Naive thymus-derived CD4-positive, alpha-beta T cell (primary cell): Measurements from ENCODE around the gene EDA. TPM values are rescaled to one million over a fixed set of nuclear protein-coding genes. Genes with fewer than 3 reads are reported as not detected.

Experiments
- ATAC-seq: fragments of 150-1000 bp; cut with Tn5 transposase; 2 replicates; pipeline ENCODE4 v1.10.0; 2021; ENCODE audit warnings: mild to moderate bottlenecking, moderate library complexity
- CTCF ChIA-PET: fragments of 350-600 bp; sonication (Branson Sonifier 250); formaldehyde crosslinking; loops from one replicate; lab custom pipeline; 2021; ENCODE audit warnings: antibody characterized with exemption; lab: Charles Lee
- POLR2A ChIA-PET: fragments of 350-600 bp; sonication (Branson Sonifier 250); formaldehyde crosslinking; loops from one replicate; lab custom pipeline; 2021; ENCODE audit warnings: antibody characterized with exemption, inconsistent platforms; lab: Charles Lee
- DNase-seq, 9 donors: peaks; one replicate each; pipeline versions ENCODE4 v3.0.0 to v3.0.0-alpha.2; 2020 to 2022; ENCODE audit warnings: mixed read lengths in 1 of 9
- H3K27ac ChIP-seq: one replicate; pipeline ENCODE4 v1.7.0; 2013; ENCODE audit warnings: mild to moderate bottlenecking, low read depth, low read length, moderate library complexity
- H3K27me3 ChIP-seq, 2 donors: one replicate each; pipeline ENCODE4 v1.7.0; 2013; ENCODE audit warnings: low read length in 2 of 2, mild to moderate bottlenecking in 2 of 2, moderate library complexity in 2 of 2; ENCODE audit not compliant: control insufficient read depth in 2 of 2, insufficient read depth in 2 of 2
- H3K36me3 ChIP-seq, 3 experiments: 1 replicate in 2 of 3; 2 replicates in 1 of 3; pipeline ENCODE4 v1.7.0; 2013; ENCODE audit warnings: low read length in 3 of 3, mild to moderate bottlenecking in 3 of 3, moderate library complexity in 1 of 3; ENCODE audit not compliant: insufficient read depth in 3 of 3, control insufficient read depth in 2 of 3
- H3K4me1 ChIP-seq, 2 donors: one replicate each; pipeline ENCODE4 v1.7.0; 2013; ENCODE audit warnings: low read length in 2 of 2, mild to moderate bottlenecking in 2 of 2, moderate library complexity in 1 of 2; ENCODE audit not compliant: control insufficient read depth in 2 of 2, insufficient read depth in 2 of 2
- H3K4me3 ChIP-seq: 2 replicates; pipeline ENCODE4 v1.7.0; 2013; ENCODE audit warnings: mild to moderate bottlenecking, low read length
- H3K9me3 ChIP-seq, 3 experiments: 1 replicate in 2 of 3; 2 replicates in 1 of 3; pipeline ENCODE4 v1.7.0; 2013; ENCODE audit warnings: low read length in 3 of 3; ENCODE audit not compliant: control insufficient read depth in 2 of 3
- H3K27ac Mint-ChIP-seq, 9 donors: one replicate each; pipeline ENCODE4 v1.8.0; 2020 to 2022; ENCODE audit warnings: mixed read lengths in 9 of 9, mild to moderate bottlenecking in 8 of 9, moderate library complexity in 5 of 9, inconsistent platforms in 2 of 9
- H3K27me3 Mint-ChIP-seq, 5 donors: one replicate each; pipeline ENCODE4 v1.8.0; 2021 to 2022; ENCODE audit warnings: mixed read lengths in 5 of 5, mild to moderate bottlenecking in 1 of 5
- H3K36me3 Mint-ChIP-seq, 5 donors: one replicate each; pipeline ENCODE4 v1.8.0; 2020 to 2022; ENCODE audit warnings: mixed read lengths in 5 of 5, mild to moderate bottlenecking in 3 of 5, inconsistent platforms in 1 of 5
- H3K4me1 Mint-ChIP-seq, 7 donors: one replicate each; pipeline ENCODE4 v1.8.0; 2020 to 2022; ENCODE audit warnings: mixed read lengths in 7 of 7, mild to moderate bottlenecking in 3 of 7, inconsistent platforms in 1 of 7
- H3K4me3 Mint-ChIP-seq, 10 donors: one replicate each; pipeline ENCODE4 v1.8.0; 2020 to 2022; ENCODE audit warnings: mild to moderate bottlenecking in 10 of 10, mixed read lengths in 10 of 10, moderate library complexity in 6 of 10, inconsistent platforms in 2 of 10
- H3K9me3 Mint-ChIP-seq, 11 donors: one replicate each; pipeline ENCODE4 v1.8.0; 2020 to 2022; ENCODE audit warnings: mixed read lengths in 11 of 11, mild to moderate bottlenecking in 4 of 11, inconsistent platforms in 1 of 11, moderate library complexity in 1 of 11
- intact Hi-C, 2 donors: fragments of 100-400 bp; cut with micrococcal nuclease; formaldehyde crosslinking; loops; one replicate each; pipeline ENCODE4 v1.15.1; 2023
- polyA plus RNA-seq, 2 donors: library from polyadenylated mRNA; unstranded; fragments of 300-500 nt; fragmentation: Illumina TruSeq; gene quantifications; one replicate each; pipeline ENCODE4 v1.2.3, GENCODE V29; 2021
- total RNA-seq, 6 experiments: library from RNA in 5 of 6; stranded (reverse) in 5 of 6; gene quantifications; 1 replicate in 5 of 6; 2 replicates in 1 of 6; pipeline ENCODE4 v1.2.3 and lab custom pipeline; 2021 to 2026

The EDA gene
- total and polyA plus RNA-seq, 7 experiments from 2014 or later: 1.1 to 14.3 (median 2.7) TPM

GRCh38 chrX:70009049-70009448 is 393.1 kb downstream of the EDA start:
- no peaks in the 10 kb centered on the region for H3K27me3 Mint-ChIP-seq
- H3K36me3 Mint-ChIP-seq: peaks cover 0 to 3% (median 0%) of the 10 kb centered on the region in 5 donors
- POLR2A ChIA-PET: no interaction called here
- peaks cover 0 to 9% (median 0%) of the 10 kb centered on the region in 11 donors for H3K9me3 Mint-ChIP-seq
- no peak for ATAC-seq
- no peaks in the 10 kb centered on the region for H3K27me3 ChIP-seq
- no peak overlapping the region for H3K4me3 ChIP-seq
- H3K27ac ChIP-seq: no peak overlapping the region
- peaks cover 0 to 5% (median 0%) of the 10 kb centered on the region in 7 donors for H3K4me1 Mint-ChIP-seq
- intact Hi-C loops: no loop called here
- CTCF ChIA-PET: no interaction called here
- peak overlapping the region in 1 of 9 donors; percentile 38 for H3K27ac Mint-ChIP-seq
- no peaks in the 10 kb centered on the region for H3K9me3 ChIP-seq
- no peak overlapping the region for H3K4me3 Mint-ChIP-seq
- H3K4me1 ChIP-seq: no peaks in the 10 kb centered on the region
- no peak for DNase-seq
- H3K36me3 ChIP-seq: no peaks in the 10 kb centered on the region

DNA sequence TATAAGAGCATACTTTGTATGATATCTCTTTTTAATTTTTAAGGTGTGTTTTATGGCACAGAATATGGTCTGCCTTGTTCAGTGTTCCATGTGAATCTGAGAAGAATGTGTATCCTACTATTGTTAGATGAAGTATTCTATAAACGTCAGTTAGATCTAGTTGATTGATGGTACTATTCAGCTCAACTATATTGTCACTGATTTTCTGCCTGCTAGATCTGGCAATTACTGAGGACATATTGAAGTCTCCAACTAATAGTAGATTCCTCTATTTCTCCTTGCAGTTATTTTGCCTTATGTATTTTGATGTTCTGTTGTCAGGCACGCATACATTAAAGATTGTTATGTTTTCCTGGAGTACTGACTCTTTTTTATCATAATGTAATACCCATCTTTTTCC is 394.1 kb downstream of the EDA start:
- Mint-ChIP-seq H3K27me3 (peaks cover 0 to 2% (median 0%) of the 10 kb centered on the region in 5 donors), H3K27ac (no peak overlapping the region), H3K36me3 (peaks cover 0 to 3% (median 0%) of the 10 kb centered on the region in 5 donors), H3K4me1 (peaks cover 0 to 7% (median 2%) of the 10 kb centered on the region in 7 donors), H3K9me3 (peaks cover 0 to 9% (median 0%) of the 10 kb centered on the region in 11 donors), H3K4me3 (no peak overlapping the region)
- intact Hi-C loops: no loop called here
- Histone ChIP-seq H3K27ac (no peak overlapping the region), H3K9me3 (no peaks in the 10 kb centered on the region), H3K36me3 (no peaks in the 10 kb centered on the region), H3K4me1 (no peaks in the 10 kb centered on the region), H3K27me3 (no peaks in the 10 kb centered on the region), H3K4me3 (no peak overlapping the region)
- CTCF ChIA-PET: no interaction called here
- POLR2A ChIA-PET: no interaction called here
- DNase-seq (no peak), ATAC-seq (no peak)

- Histone ChIP-seq H3K27ac (no peak overlapping the region), H3K27me3 (no peaks in the 10 kb centered on the region), H3K36me3 (no peaks in the 10 kb centered on the region), H3K9me3 (no peaks in the 10 kb centered on the region), H3K4me1 (no peaks in the 10 kb centered on the region), H3K4me3 (no peak overlapping the region)
- intact Hi-C loops: no loop called here
- Mint-ChIP-seq H3K27ac (no peak overlapping the region), H3K4me1 (peaks cover 7 to 30% (median 24%) of the 10 kb centered on the region in 7 donors), H3K9me3 (peaks cover 0 to 2% (median 0%) of the 10 kb centered on the region in 11 donors), H3K27me3 (peaks cover 0 to 2% (median 0%) of the 10 kb centered on the region in 5 donors), H3K4me3 (no peak overlapping the region), H3K36me3 (peaks cover 0 to 5% (median 0%) of the 10 kb centered on the region in 5 donors)
- no peak for DNase-seq
- ATAC-seq: no peak
- POLR2A ChIA-PET: no interaction called here
- CTCF ChIA-PET: no interaction called here
These were observed 396.8 kb downstream of the EDA start for GRCh38 chrX:70012756-70013155.

DNA sequence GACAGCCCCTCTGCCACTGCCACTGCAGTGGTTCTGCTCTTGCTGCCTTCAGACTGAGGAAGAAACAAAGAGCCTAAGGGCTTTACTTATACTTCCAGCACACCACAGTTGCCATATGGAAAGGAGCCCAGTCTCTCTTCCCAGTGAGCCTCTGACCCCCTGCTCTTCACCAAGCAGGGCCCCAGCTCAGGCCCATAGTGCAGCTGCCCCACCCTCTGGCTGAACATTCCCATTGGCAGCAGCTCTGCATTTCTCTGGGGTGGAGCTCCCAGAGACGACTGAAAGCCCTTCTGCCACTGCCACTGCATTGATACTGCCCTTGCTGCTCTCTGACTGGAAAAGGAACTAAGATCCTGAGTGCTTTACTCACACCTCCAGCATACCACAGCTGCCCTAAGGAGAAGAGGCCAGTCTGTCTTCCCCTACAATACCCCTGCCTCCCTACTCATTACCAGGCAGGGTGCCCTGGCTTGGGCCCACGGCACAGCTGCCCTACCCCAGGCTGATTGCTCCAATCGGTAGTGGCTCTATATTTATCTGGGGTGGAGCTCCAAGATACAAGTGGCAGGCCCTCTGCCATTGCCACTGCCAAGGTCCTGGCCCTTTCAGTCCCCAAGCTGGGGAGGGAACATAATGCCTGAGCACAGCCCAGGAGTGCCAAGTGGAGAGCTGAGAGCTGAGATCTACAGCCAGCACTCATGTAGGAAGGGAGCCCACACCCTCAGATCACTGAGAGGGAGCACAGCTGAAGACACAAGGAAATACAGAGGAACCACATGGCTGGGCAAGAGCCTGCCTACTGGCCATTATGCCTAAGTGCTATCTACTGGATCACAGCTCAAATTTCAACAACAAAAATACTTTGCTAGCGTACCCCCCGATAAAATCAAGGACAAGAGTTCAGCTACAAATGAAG is 397.8 kb downstream of the EDA start:
- H3K9me3 ChIP-seq: no peaks in the 10 kb centered on the region
- no peaks in the 10 kb centered on the region for H3K27me3 ChIP-seq
- Mint-ChIP-seq H3K27ac (peak overlapping the region in 3 of 9 donors; percentile 14 to 95 (median 57)), H3K27me3 (peaks cover 0 to 2% (median 0%) of the 10 kb centered on the region in 5 donors), H3K4me1 (peaks cover 7 to 33% (median 24%) of the 10 kb centered on the region in 7 donors), H3K4me3 (peak overlapping the region in 1 of 10 donors; percentile 2), H3K36me3 (peaks cover 0 to 4% (median 0%) of the 10 kb centered on the region in 5 donors), H3K9me3 (peaks cover 0 to 2% (median 0%) of the 10 kb centered on the region in 11 donors)
- H3K4me1 ChIP-seq: no peaks in the 10 kb centered on the region
- intact Hi-C loops: loop anchor here in 1 of 2 donors (2.0 kb wide), 1 partner anchor 15 kb away; no protein-coding TSS in a partner anchor
- H3K27ac ChIP-seq: no peak overlapping the region
- H3K36me3 ChIP-seq: no peaks in the 10 kb centered on the region
- ChIA-PET POLR2A (no interaction called here), CTCF (no interaction called here)
- no peak for ATAC-seq
- H3K4me3 ChIP-seq: no peak overlapping the region
- DNase-seq: no peak

- ChIA-PET CTCF (interaction anchor here (1.5 kb wide), 1 partner anchor 13 kb away, joined by 8 read pairs; no protein-coding TSS in a partner anchor), POLR2A (no interaction called here)
- no peaks in the 10 kb centered on the region for H3K9me3 Mint-ChIP-seq
- no peaks in the 10 kb centered on the region for H3K36me3 ChIP-seq
- peaks cover 0 to 4% (median 0%) of the 10 kb centered on the region in 5 donors for H3K36me3 Mint-ChIP-seq
- intact Hi-C loops: no loop called here
- H3K27me3 ChIP-seq: no peaks in the 10 kb centered on the region
- DNase-seq (peak in 1 of 9 donors; percentile 13), ATAC-seq (peak; percentile 42)
- H3K4me1 Mint-ChIP-seq: peaks cover 7 to 33% (median 24%) of the 10 kb centered on the region in 7 donors
- peak overlapping the region in 8 of 9 donors; percentile 6 to 95 (median 70) for H3K27ac Mint-ChIP-seq
- no peak overlapping the region for H3K4me3 ChIP-seq
- no peaks in the 10 kb centered on the region for H3K4me1 ChIP-seq
- H3K27ac ChIP-seq: no peak overlapping the region
- H3K27me3 Mint-ChIP-seq: peaks cover 0 to 2% (median 0%) of the 10 kb centered on the region in 5 donors
- H3K4me3 Mint-ChIP-seq: peak overlapping the region in 9 of 10 donors; percentile 19 to 60 (median 41)
- no peaks in the 10 kb centered on the region for H3K9me3 ChIP-seq
These were observed 400.6 kb downstream of the EDA start for GRCh38 chrX:70016513-70016912.

GRCh38 chrX:70022616-70023015 is 406.7 kb downstream of the EDA start:
- ChIA-PET POLR2A (no interaction called here), CTCF (no interaction called here)
- H3K27ac ChIP-seq: no peak overlapping the region
- Mint-ChIP-seq H3K4me1 (peaks cover 10 to 32% (median 26%) of the 10 kb centered on the region in 7 donors), H3K27ac (no peak overlapping the region), H3K36me3 (peaks cover 0 to under 1% (median 0%) of the 10 kb centered on the region in 5 donors), H3K9me3 (no peaks in the 10 kb centered on the region), H3K4me3 (no peak overlapping the region), H3K27me3 (no peaks in the 10 kb centered on the region)
- H3K36me3 ChIP-seq: no peaks in the 10 kb centered on the region
- no peak for ATAC-seq
- intact Hi-C loops: no loop called here
- H3K4me1 ChIP-seq: peaks cover 0 to 14% of the 10 kb centered on the region in 2 donors
- no peak overlapping the region for H3K4me3 ChIP-seq
- H3K9me3 ChIP-seq: no peaks in the 10 kb centered on the region
- H3K27me3 ChIP-seq: no peaks in the 10 kb centered on the region
- no peak for DNase-seq
